GM23338 (cell line): Measurements from ENCODE around the gene NPS.

ENCODE experiments used
- CTCF ChIP-seq, 2 experiments: fragments of 200-600 bp in 1 of 2; sonication (generic) in 1 of 2; conservative IDR thresholded peaks; 2 replicates each; pipeline versions ENCODE4 v1.5.1 to v1.6.1; 2016 to 2017; ENCODE audit warnings: antibody characterized with exemption in 2 of 2, low read depth in 2 of 2, mild to moderate bottlenecking in 2 of 2, moderate library complexity in 1 of 2
- NANOG ChIP-seq: IDR thresholded peaks from 2 replicates; pipeline ENCODE4 v1.6.1; 2016; ENCODE audit warnings: antibody characterized with exemption, borderline replicate concordance
- POLR2AphosphoS5 ChIP-seq: IDR thresholded peaks from 2 replicates; pipeline ENCODE4 v1.6.1; 2016; ENCODE audit warnings: antibody characterized with exemption, low read depth
- REST ChIP-seq: IDR thresholded peaks from one replicate; pipeline ENCODE4 v1.6.1; 2018; ENCODE audit warnings: antibody characterized with exemption; ENCODE audit not compliant: unreplicated experiment

GRCh38 chr10:127577376-127578258, 28.5 kb downstream of the NPS start:
- TF ChIP-seq POLR2AphosphoS5 (no peak), REST (no peak), CTCF (conservative IDR thresholded peaks at IDR 0.05; ENCODE audit: low read depth in 2 of 2) (peak in 1 of 2 experiments; percentile 47; a peak in 3 of 4 replicates), NANOG (no peak)
